SK-N-SH treated with all-trans-retinoic acid at 6 μM for 48 hours (cell line): ENCODE results near the gene DNAJC10.
A peak's percentile ranks its signal among the peaks of the same experiment; 100 is the strongest.

ENCODE experiments used
- ATAC-seq: fragments of 200-7000 bp; cut with Tn5 transposase; 3 replicates; pipeline ENCODE4 v1.9.1; 2020; ENCODE audit warnings: mild to moderate bottlenecking, moderate library complexity
- ARNTL ChIP-seq: fragments of 450-650 bp; formaldehyde crosslinking; IDR thresholded peaks from 2 replicates; pipeline ENCODE4 v1.5.0; 2020; ENCODE audit warnings: low read depth, mild to moderate bottlenecking, moderate library complexity, borderline replicate concordance
- BACH2 ChIP-seq: fragments of 250-450 bp; sonication (Bioruptor Pico); IDR thresholded peaks from 2 replicates; pipeline ENCODE4 v1.9.0; 2021; ENCODE audit warnings: mild to moderate bottlenecking, borderline replicate concordance
- CSDC2 ChIP-seq: fragments of 250-450 bp; sonication (Bioruptor Pico); IDR thresholded peaks from 2 replicates; pipeline ENCODE4 v1.5.0; 2020; ENCODE audit warnings: mild to moderate bottlenecking, moderate library complexity
- CSRNP3 ChIP-seq: fragments of 250-450 bp; sonication (Bioruptor Pico); IDR thresholded peaks from 2 replicates; pipeline ENCODE4 v1.5.1; 2021; ENCODE audit warnings: mild to moderate bottlenecking, moderate library complexity
- ESRRG ChIP-seq: fragments of 250-450 bp; sonication (Bioruptor Pico); IDR thresholded peaks from 2 replicates; pipeline ENCODE4 v1.6.1; 2021; ENCODE audit warnings: mild to moderate bottlenecking
- GLIS3 ChIP-seq: fragments of 250-450 bp; sonication (Bioruptor Pico); IDR thresholded peaks from 2 replicates; pipeline ENCODE4 v1.5.0; 2020; ENCODE audit warnings: mild to moderate bottlenecking, moderate library complexity
- ISL1 ChIP-seq: fragments of 250-450 bp; sonication (Bioruptor Pico); IDR thresholded peaks from 2 replicates; pipeline ENCODE4 v2.1.2; 2022; ENCODE audit warnings: mild to moderate bottlenecking, moderate library complexity
- OSR1 ChIP-seq: fragments of 250-450 bp; sonication (Bioruptor Pico); IDR thresholded peaks from 2 replicates; pipeline ENCODE4 v1.8.0; 2022; ENCODE audit warnings: moderate library complexity, mild to moderate bottlenecking, inconsistent platforms
- PATZ1 ChIP-seq: fragments of 250-450 bp; sonication (Bioruptor Pico); IDR thresholded peaks from 2 replicates; pipeline ENCODE4 v1.8.0; 2020; ENCODE audit warnings: mild to moderate bottlenecking, moderate library complexity, borderline replicate concordance
- POU6F1 ChIP-seq: fragments of 250-450 bp; sonication (Bioruptor Pico); IDR thresholded peaks from 2 replicates; pipeline ENCODE4 v1.8.0; 2021; ENCODE audit warnings: low read depth, mild to moderate bottlenecking, moderate library complexity, borderline replicate concordance
- RARB ChIP-seq: fragments of 250-450 bp; sonication (Bioruptor Pico); IDR thresholded peaks from 2 replicates; pipeline ENCODE4 v1.8.0; 2021; ENCODE audit warnings: mild to moderate bottlenecking, moderate library complexity
- SNAI2 ChIP-seq: fragments of 250-450 bp; sonication (Bioruptor Pico); IDR thresholded peaks from 2 replicates; pipeline ENCODE4 v1.5.0; 2020; ENCODE audit warnings: mild to moderate bottlenecking, moderate library complexity
- TCF4 ChIP-seq: fragments of 250-450 bp; sonication (Bioruptor Pico); IDR thresholded peaks from 2 replicates; pipeline ENCODE4 v1.8.0; 2021; ENCODE audit warnings: mild to moderate bottlenecking, moderate library complexity, borderline replicate concordance
- TOX ChIP-seq: fragments of 250-450 bp; sonication (Bioruptor Pico); IDR thresholded peaks from 2 replicates; pipeline ENCODE4 v1.8.0; 2021; ENCODE audit warnings: mild to moderate bottlenecking, moderate library complexity, borderline replicate concordance
- TSHZ2 ChIP-seq: fragments of 250-450 bp; sonication (Bioruptor Pico); IDR thresholded peaks from 2 replicates; pipeline ENCODE4 v1.5.0; 2020; ENCODE audit warnings: mild to moderate bottlenecking, moderate library complexity
- ZFP3 ChIP-seq: fragments of 250-450 bp; sonication (Bioruptor Pico); IDR thresholded peaks from 2 replicates; pipeline ENCODE4 v1.5.0; 2020; ENCODE audit warnings: mild to moderate bottlenecking, moderate library complexity
- ZFP30 ChIP-seq: fragments of 450-650 bp; formaldehyde crosslinking; IDR thresholded peaks from 2 replicates; pipeline ENCODE4 v1.5.0; 2022; ENCODE audit warnings: mild to moderate bottlenecking, moderate library complexity
- ZNF8 ChIP-seq: fragments of 450-650 bp; formaldehyde crosslinking; IDR thresholded peaks from 2 replicates; pipeline ENCODE4 v1.5.0; 2020; ENCODE audit warnings: mild to moderate bottlenecking, moderate library complexity

Gene DNAJC10

GRCh38 chr2:182822733-182823132 is 106.7 kb downstream of the DNAJC10 start (continued):
- TF ChIP-seq PATZ1 (CRISPR knock-in tag) (peak; percentile 97; the same call in 1 of the 2 replicates), OSR1 (CRISPR knock-in tag) (no peak), BACH2 (CRISPR knock-in tag) (no peak), CSRNP3 (peak; percentile 90), GLIS3 (CRISPR knock-in tag) (peak; percentile 97), ESRRG (CRISPR knock-in tag) (peak; percentile 95)

DNA sequence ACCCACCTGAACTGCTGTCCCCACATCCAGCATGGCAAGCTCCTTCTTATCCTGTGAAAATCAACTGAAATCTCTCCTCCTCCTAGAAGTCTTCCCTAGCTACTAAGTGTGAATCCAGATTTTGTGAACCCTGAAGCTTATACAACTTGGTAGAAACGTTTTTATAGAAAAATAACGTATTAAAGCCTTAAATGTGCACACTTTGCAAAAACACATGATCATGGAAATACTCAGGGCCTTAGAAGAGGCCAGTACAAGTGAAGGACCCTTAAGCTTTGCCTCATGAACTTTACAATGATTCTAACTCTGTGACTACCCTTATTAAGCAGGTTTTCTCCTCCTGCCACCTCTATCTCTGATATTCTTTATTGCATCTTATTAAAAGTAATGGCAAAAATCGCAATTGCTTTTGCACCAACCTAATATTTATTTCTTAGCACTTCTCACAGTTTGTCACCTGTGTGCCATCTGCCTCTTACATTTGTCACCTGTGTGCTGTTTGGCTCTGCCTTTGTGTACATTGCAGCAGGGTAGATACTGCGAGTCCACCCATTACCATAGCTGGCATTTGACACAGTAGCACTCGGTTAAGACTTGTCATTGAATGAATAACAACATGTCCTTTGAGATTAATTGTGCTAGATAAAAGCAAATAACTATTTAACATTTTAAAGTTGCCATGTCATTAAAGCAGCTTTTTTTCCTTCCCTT is 108.2 kb downstream of the DNAJC10 start:
- ATAC-seq = no peak
- TF ChIP-seq TSHZ2 (CRISPR knock-in tag) = no peak
- no peak for TF ChIP-seq OSR1 (CRISPR knock-in tag)
- TF ChIP-seq ZNF8 (CRISPR knock-in tag) = no peak
- TF ChIP-seq, all 23 proteins: peak for 0

DNA sequence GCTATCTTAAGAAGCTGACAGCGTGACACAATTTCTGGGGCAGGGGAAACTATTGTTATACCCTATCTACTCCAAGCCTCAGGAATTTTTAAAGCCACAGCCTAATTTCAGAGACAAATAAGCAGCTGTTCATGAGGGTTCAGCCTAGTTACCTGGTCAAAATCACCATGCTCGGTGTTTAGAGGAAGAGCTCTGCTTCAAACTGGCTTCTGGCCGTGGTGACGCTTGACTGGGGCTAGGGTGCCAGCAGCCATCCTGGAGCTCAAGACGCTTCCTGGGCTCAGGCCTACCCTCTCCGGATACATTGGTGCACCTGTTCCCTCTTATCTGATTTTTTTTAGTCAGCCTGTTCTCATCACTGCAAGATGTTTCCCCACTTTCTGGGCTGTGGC is 108.7 kb downstream of the DNAJC10 start:
- TF ChIP-seq PATZ1 (CRISPR knock-in tag) (no peak), TCF4 (CRISPR knock-in tag) (no peak), SNAI2 (CRISPR knock-in tag) (no peak), CSRNP3 (no peak), POU6F1 (CRISPR knock-in tag) (no peak), ZFP3 (no peak), ZNF8 (CRISPR knock-in tag) (no peak), TOX (no peak), TSHZ2 (CRISPR knock-in tag) (no peak), OSR1 (CRISPR knock-in tag) (no peak), CSDC2 (no peak), RARB (no peak), ESRRG (CRISPR knock-in tag) (no peak), ZFP30 (CRISPR knock-in tag) (no peak), ISL1 (no peak), ARNTL (no peak), GLIS3 (CRISPR knock-in tag) (no peak)
- no peak for ATAC-seq
